HepG2 (cell line): Measurements from ENCODE around the gene CD7. TPM values are rescaled to one million over a fixed set of nuclear protein-coding genes. Genes with fewer than 3 reads are reported as not detected.

ENCODE experiments used
- BORCS8-MEF2B ChIP-seq: sonication (generic); formaldehyde crosslinking; IDR thresholded peaks from 2 replicates; pipeline ENCODE4 v1.8.0; 2022; ENCODE audit warnings: mild to moderate bottlenecking, missing genetic modification reagents
- BRD4 ChIP-seq: sonication (generic); formaldehyde crosslinking; IDR thresholded peaks from 2 replicates; pipeline ENCODE4 v1.4.0; 2020; ENCODE audit warnings: missing genetic modification reagents
- FOSL2 ChIP-seq: sonication (generic); formaldehyde crosslinking; IDR thresholded peaks from 2 replicates; pipeline ENCODE4 v1.4.0; 2020; ENCODE audit warnings: missing genetic modification reagents
- FOXA1 ChIP-seq, 2 experiments: fragments of 450-650 bp in 1 of 2; sonication (generic) in 1 of 2; formaldehyde crosslinking in 1 of 2; IDR thresholded peaks; 2 replicates each; pipeline versions ENCODE4 v1.4.0 to v1.6.1; 2016 to 2020; ENCODE audit warnings: missing genetic modification reagents in 1 of 2
- SP4 ChIP-seq: sonication (generic); formaldehyde crosslinking; IDR thresholded peaks from 2 replicates; pipeline ENCODE4 v1.8.1; 2023; ENCODE audit warnings: mild to moderate bottlenecking, missing genetic modification reagents
- TRIM24 ChIP-seq: sonication (generic); formaldehyde crosslinking; IDR thresholded peaks from 2 replicates; pipeline ENCODE4 v1.8.0; 2022; ENCODE audit warnings: mild to moderate bottlenecking, missing genetic modification reagents
- U2AF1 ChIP-seq: fragments of 200-400 bp; formaldehyde crosslinking; optimal IDR thresholded peaks from 2 replicates; pipeline ENCODE3; 2017; ENCODE audit warnings: mild to moderate bottlenecking, low read depth, low read length
- ZNF333 ChIP-seq: sonication (generic); formaldehyde crosslinking; IDR thresholded peaks from 2 replicates; pipeline ENCODE4 v1.4.0; 2020; ENCODE audit warnings: mild to moderate bottlenecking, missing genetic modification reagents, borderline replicate concordance
- ZSCAN20 ChIP-seq: sonication (generic); formaldehyde crosslinking; IDR thresholded peaks from 2 replicates; pipeline ENCODE4 v1.4.0; 2020; ENCODE audit warnings: missing genetic modification reagents, mild to moderate bottlenecking, borderline replicate concordance
- polyA plus RNA-seq, 8 experiments: library from polyadenylated mRNA; depleted of rRNA in 3 of 8; stranded (reverse) in 7 of 8; unstranded in 1 of 8; fragments of >200 nt; fragmentation: Illumina TruSeq in 4 of 8; extraction: Trizol in 4 of 8; gene quantifications; 2 replicates each; pipeline versions ENCODE4 v1.2.1 to v1.2.3, GENCODE V29; 2011 to 2016; ENCODE audit warnings: low read depth in 4 of 8, missing spikeins in 1 of 8, mixed read lengths in 1 of 8; ENCODE audit not compliant: insufficient read depth in 1 of 8
- total RNA-seq, 5 experiments: library from RNA; depleted of rRNA; stranded (reverse); fragments of >200 nt; fragmentation: Illumina TruSeq; extraction: Trizol; gene quantifications; 2 replicates each; pipeline ENCODE4 v1.2.3, GENCODE V29; 2016; ENCODE audit warnings: low read depth in 1 of 5
- TF ChIP-seq, protein P1 (sequence below): sonication (generic); formaldehyde crosslinking; IDR thresholded peaks from 2 replicates; pipeline ENCODE4 v1.5.0; 2020; ENCODE audit warnings: mild to moderate bottlenecking, missing genetic modification reagents, borderline replicate concordance
- TF ChIP-seq, protein P2 (sequence below): IDR thresholded peaks from 2 replicates; pipeline ENCODE4 v1.4.0; 2020; ENCODE audit warnings: mild to moderate bottlenecking, missing genetic modification reagents
- TF ChIP-seq, protein P3 (sequence below): sonication (generic); formaldehyde crosslinking; IDR thresholded peaks from 2 replicates; pipeline ENCODE4 v1.8.0; 2022; ENCODE audit warnings: mild to moderate bottlenecking, missing genetic modification reagents, borderline replicate concordance

Gene CD7
- total and polyA plus RNA-seq, 2 of the 13 experiments (the other 11 are each of a cell fraction or from before 2014, with no cell fraction given) = 67.6 to 76.4 TPM

DNA sequence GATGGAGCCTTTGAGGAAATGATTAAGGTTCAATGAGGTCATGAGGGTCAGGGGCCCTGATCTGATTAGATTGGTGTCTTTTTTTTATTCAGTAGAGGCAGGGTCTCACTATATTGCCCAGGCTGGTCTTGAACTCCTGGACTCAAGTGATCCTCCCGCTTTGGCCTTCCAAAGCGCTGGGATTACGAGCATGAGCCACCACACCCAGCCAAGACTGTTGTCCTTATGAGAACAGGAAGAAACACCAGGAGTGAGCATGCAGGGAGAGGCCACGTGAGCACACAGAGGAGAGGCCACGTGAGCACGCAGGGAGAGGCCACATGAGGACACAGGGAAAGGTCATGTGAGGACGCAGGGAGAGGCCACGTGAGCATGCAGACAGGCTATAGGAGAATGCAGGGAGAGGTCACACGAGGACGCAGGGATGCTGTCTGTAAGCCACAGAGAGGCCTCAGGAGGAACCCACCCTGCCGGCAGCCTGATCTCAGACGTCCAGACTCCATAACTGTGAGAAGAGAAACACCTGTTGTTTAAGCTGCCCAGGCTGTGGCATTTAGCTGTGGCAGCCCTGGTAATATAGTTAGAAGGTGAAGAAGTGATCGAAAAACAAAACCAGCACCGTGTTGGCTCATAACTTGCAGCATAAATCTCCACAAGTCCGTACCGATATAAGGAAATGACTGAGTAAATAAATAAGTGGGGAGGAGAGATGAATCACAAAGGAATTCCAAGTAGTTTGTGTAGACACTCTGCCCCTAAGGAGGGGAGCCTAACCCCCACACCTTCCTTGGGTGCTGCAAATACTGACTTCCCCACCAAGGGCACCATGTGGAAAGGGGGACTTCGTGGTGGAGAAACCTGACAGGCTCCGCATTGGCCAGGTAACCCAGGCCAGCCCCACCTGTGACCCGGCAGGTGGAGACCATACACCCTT is 29.3 kb downstream of the CD7 start (continued):
- TF ChIP-seq, protein P1, sequence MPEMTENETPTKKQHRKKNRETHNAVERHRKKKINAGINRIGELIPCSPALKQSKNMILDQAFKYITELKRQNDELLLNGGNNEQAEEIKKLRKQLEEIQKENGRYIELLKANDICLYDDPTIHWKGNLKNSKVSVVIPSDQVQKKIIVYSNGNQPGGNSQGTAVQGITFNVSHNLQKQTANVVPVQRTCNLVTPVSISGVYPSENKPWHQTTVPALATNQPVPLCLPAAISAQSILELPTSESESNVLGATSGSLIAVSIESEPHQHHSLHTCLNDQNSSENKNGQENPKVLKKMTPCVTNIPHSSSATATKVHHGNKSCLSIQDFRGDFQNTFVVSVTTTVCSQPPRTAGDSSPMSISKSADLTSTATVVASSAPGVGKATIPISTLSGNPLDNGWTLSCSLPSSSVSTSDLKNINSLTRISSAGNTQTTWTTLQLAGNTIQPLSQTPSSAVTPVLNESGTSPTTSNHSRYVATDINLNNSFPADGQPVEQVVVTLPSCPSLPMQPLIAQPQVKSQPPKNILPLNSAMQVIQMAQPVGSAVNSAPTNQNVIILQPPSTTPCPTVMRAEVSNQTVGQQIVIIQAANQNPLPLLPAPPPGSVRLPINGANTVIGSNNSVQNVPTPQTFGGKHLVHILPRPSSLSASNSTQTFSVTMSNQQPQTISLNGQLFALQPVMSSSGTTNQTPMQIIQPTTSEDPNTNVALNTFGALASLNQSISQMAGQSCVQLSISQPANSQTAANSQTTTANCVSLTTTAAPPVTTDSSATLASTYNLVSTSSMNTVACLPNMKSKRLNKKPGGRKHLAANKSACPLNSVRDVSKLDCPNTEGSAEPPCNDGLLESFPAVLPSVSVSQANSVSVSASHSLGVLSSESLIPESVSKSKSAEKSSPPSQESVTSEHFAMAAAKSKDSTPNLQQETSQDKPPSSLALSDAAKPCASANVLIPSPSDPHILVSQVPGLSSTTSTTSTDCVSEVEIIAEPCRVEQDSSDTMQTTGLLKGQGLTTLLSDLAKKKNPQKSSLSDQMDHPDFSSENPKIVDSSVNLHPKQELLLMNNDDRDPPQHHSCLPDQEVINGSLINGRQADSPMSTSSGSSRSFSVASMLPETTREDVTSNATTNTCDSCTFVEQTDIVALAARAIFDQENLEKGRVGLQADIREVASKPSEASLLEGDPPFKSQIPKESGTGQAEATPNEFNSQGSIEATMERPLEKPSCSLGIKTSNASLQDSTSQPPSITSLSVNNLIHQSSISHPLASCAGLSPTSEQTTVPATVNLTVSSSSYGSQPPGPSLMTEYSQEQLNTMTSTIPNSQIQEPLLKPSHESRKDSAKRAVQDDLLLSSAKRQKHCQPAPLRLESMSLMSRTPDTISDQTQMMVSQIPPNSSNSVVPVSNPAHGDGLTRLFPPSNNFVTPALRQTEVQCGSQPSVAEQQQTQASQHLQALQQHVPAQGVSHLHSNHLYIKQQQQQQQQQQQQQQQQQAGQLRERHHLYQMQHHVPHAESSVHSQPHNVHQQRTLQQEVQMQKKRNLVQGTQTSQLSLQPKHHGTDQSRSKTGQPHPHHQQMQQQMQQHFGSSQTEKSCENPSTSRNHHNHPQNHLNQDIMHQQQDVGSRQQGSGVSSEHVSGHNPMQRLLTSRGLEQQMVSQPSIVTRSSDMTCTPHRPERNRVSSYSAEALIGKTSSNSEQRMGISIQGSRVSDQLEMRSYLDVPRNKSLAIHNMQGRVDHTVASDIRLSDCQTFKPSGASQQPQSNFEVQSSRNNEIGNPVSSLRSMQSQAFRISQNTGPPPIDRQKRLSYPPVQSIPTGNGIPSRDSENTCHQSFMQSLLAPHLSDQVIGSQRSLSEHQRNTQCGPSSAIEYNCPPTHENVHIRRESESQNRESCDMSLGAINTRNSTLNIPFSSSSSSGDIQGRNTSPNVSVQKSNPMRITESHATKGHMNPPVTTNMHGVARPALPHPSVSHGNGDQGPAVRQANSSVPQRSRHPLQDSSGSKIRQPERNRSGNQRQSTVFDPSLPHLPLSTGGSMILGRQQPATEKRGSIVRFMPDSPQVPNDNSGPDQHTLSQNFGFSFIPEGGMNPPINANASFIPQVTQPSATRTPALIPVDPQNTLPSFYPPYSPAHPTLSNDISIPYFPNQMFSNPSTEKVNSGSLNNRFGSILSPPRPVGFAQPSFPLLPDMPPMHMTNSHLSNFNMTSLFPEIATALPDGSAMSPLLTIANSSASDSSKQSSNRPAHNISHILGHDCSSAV = no peak
- TF ChIP-seq U2AF1 (no peak), BRD4 (CRISPR knock-in tag) (no peak), TRIM24 (CRISPR knock-in tag) (no peak), ZSCAN20 (CRISPR knock-in tag) (no peak), FOXA1 (IDR thresholded peaks at IDR 0.05) (no peak), FOXA1 (CRISPR knock-in tag; IDR thresholded peaks at IDR 0.05) (peak; percentile 64; the same call in 1 of the 2 replicates), ZNF333 (CRISPR knock-in tag) (no peak), SP4 (CRISPR knock-in tag) (peak; percentile 82), BORCS8-MEF2B (peak; percentile 95), FOSL2 (peak; percentile 87)
- TF ChIP-seq, protein P2, sequence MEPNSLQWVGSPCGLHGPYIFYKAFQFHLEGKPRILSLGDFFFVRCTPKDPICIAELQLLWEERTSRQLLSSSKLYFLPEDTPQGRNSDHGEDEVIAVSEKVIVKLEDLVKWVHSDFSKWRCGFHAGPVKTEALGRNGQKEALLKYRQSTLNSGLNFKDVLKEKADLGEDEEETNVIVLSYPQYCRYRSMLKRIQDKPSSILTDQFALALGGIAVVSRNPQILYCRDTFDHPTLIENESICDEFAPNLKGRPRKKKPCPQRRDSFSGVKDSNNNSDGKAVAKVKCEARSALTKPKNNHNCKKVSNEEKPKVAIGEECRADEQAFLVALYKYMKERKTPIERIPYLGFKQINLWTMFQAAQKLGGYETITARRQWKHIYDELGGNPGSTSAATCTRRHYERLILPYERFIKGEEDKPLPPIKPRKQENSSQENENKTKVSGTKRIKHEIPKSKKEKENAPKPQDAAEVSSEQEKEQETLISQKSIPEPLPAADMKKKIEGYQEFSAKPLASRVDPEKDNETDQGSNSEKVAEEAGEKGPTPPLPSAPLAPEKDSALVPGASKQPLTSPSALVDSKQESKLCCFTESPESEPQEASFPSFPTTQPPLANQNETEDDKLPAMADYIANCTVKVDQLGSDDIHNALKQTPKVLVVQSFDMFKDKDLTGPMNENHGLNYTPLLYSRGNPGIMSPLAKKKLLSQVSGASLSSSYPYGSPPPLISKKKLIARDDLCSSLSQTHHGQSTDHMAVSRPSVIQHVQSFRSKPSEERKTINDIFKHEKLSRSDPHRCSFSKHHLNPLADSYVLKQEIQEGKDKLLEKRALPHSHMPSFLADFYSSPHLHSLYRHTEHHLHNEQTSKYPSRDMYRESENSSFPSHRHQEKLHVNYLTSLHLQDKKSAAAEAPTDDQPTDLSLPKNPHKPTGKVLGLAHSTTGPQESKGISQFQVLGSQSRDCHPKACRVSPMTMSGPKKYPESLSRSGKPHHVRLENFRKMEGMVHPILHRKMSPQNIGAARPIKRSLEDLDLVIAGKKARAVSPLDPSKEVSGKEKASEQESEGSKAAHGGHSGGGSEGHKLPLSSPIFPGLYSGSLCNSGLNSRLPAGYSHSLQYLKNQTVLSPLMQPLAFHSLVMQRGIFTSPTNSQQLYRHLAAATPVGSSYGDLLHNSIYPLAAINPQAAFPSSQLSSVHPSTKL (CRISPR knock-in tag) = peak; percentile 95
- TF ChIP-seq, protein P3, sequence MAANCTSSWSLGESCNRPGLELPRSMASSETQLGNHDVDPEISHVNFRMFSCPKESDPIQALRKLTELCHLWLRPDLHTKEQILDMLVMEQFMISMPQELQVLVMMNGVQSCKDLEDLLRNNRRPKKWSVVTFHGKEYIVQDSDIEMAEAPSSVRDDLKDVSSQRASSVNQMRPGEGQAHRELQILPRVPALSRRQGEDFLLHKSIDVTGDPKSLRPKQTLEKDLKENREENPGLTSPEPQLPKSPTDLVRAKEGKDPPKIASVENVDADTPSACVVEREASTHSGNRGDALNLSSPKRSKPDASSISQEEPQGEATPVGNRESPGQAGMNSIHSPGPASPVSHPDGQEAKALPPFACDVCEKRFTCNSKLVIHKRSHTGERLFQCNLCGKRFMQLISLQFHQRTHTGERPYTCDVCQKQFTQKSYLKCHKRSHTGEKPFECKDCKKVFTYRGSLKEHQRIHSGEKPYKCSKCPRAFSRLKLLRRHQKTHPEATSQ = peak; percentile 44; the same call in 1 of the 2 replicates
